ENCODE data around the gene RSPH10B2.
"Not testable (repeated sequence)": the region's sequence is repeated elsewhere in the genome, so short reads cannot be mapped to it uniquely, and the experiment has no call there.

The RSPH10B2 gene

GRCh38 chr7:6792113-6792872 lies 38.4 kb downstream of the RSPH10B2 start:
- DNase-seq (ENCODE audit: low spot score) = not testable (repeated sequence)

DNA sequence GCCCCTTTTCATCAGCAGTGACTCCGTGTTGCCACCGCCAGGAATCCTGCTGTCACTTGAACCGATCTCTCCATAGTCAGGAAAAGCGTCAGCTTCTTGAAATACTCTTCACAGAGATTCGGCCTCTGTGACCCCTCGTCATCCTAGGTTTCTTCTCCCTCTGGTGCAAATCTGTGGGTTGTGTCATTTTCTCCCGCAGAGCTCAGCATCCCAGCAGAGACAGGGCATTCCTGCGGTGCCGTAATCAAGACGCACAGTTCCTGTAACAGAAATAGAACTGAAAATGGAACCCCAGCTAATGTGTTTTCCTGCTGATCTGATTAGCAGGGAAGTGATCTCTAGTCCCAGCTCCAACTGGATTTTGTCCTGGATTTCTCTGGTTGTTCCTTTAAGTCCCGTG lies 40.4 kb downstream of the RSPH10B2 start:
- not testable (repeated sequence) for DNase-seq (ENCODE audit: low spot score)

GRCh38 chr7:6797218-6797617 lies 43.3 kb downstream of the RSPH10B2 start:
- DNase-seq (ENCODE audit: low spot score) = not testable (repeated sequence)

DNA sequence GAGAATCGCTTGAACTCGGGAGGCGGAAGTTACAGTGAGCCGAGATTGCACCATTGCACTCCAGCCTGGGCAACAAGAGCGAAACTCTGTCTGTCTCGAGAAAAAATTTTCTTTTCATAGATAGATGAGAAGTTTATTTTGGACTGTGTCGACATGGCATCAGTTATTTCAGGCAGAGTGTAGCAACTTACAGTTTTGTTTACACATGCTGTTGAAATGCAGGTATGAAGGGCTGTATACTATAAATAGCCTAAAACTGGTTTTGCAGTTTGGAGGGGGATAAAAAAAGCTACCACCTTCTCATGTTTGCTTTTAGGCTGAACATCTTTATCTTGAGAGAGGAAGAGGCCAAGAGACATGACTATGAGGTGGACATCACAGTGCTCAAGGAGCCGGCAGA lies 44.1 kb downstream of the RSPH10B2 start:
- not testable (repeated sequence) for DNase-seq (ENCODE audit: low spot score)

DNA sequence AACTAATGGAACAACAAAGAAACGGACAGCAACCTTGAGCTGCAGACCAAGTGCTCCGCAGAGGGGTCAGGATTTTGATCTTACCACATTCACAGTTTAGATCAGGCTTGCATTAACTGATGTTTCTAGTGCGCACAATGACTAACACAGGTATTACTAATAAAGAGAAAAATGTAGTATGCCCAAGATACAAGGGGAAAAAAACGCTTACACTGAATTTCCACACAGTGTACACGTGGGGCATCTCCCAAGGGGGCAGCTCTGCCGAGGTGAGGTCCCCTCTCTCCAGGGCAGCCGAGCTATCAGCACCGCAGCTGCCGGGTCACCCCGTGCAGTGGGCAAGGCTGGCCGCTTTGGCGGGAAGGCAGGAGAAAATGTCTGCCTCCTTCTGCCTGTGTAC lies 46.0 kb downstream of the RSPH10B2 start:
- DNase-seq (ENCODE audit: low spot score) = not testable (repeated sequence)

DNA sequence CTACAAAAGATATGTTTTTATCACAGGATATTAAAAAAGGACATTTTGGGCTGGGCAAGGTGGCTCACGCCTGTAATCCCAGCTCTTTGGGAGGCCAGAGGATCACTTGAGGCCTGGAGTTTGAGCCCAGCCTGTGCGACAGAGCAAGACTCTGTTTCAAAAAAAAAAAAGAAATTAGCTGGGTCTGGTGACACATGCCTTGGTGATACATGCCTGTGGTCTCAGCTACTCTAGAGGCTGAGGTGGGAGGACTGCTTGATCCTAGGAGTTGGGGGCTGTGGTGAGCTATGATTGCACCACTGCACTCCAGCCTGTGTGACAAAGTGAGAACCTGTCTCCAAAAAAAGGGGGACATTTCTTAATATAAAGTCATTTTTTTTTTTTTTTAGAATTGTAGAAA lies 46.4 kb downstream of the RSPH10B2 start:
- DNase-seq (ENCODE audit: low spot score) = not testable (repeated sequence)

DNA sequence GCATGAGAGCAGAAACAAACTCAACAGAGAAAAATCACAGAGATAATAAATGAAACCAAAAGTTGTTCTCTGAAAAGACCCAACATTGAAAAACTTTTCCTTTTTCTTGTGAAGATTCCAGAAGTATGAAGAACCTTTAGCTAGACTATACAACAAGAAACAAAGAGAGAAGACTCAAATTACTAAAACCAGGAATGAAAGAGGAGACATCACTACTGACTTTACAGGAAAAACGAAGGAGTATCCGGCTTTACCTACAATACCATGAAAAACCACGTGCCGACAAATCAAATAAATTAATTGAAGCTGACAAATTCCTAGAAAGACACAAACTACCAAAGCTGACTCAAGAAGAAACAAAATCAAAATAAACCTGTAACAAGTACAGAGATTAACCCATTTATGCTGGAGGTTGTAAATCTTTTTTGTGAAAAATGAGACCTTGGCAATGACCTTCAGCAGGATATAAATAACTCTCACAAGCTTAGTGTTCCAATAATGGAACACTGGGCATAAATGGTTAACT lies 53.6 kb downstream of the RSPH10B2 start:
- DNase-seq (ENCODE audit: low spot score) = not testable (repeated sequence)

- DNase-seq (ENCODE audit: low spot score) = not testable (repeated sequence)
Observed at GRCh38 chr7:6807959-6808358, 54.1 kb downstream of the RSPH10B2 start.

- not testable (repeated sequence) for DNase-seq (ENCODE audit: low spot score)
Observed at GRCh38 chr7:6813011-6813410, 59.1 kb downstream of the RSPH10B2 start.

DNA sequence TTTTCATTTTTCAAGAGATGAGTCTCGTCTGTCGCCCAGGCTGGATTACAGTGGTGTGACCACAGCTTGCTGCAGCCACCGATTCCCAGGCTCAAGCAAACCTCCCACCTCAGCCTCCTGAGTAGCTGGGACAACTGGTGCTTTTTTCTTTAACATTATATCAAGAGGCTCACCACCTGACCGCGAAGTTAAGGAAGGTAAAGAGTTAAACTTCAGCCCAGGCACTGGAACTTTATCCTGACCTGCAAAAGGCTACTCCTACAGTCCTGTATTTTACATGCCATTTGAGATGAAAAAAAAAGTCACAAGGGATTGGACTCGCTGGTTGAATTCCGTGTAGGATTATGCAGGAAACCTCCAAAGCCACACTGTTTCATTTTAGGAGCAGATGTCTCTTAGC lies 61.6 kb downstream of the RSPH10B2 start:
- DNase-seq (ENCODE audit: low spot score) = not testable (repeated sequence)

DNA sequence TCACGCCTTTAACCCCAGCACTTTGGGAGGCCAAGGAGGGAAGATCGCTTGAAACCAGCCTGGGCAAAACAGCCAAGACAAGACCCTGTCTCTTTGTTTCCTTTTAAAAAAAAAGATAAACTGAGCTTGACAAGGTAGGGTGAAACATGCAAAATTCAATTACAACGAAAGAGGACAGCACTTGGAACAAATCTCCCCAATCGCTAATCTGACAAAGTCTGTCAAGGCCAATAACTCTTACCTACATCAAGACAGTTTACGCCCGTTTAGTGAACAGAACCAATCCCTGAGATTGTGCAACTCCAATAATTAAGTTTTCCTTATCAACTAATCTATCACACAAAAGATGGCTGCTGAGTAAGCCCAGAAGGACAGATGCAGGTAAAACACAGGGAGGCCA lies 67.7 kb downstream of the RSPH10B2 start:
- DNase-seq (ENCODE audit: low spot score) = not testable (repeated sequence)

DNA sequence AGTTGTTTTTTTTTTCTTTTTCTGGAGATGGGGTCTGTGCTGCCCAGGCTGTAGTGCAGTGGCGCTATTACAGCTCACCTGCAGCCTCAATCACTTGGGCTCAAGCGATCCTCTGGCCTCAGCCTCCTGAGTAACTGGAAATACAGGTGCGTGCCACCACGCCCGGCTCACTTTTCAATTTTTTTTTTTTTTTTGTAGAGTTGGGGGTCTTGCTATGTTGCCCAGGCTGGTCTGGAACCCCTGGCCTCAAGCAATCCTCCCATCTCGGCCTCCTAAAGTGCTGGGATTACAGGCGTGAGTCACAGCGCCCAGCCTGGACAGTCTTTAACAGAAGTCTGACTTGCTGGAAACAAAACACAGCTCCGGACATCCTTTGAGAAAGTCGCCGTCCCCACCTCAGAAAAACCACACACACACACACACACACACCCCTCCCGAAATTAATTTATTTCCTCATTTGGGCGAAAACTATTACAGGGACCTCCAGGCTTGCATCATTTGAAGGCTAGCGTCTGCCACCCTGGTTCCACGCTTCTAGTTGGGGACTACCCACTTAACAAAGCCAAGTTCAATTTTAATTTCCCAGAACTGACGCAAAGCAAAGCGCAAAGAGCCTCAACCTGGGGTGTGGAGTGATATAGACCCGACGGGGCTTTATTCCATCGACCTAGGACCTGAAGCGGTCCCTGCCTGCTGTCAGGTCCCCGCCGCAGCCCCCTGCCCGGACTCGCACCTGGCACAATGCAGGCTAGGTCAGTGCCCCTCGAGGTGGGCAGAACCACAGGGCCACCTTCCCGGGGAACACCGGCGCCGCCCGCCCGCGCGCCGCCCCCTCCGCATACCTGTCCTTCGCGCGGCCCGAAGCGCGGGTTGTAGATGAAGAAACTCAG lies 71.6 kb downstream of the RSPH10B2 start:
- not testable (repeated sequence) for DNase-seq (ENCODE audit: low spot score)

DNA sequence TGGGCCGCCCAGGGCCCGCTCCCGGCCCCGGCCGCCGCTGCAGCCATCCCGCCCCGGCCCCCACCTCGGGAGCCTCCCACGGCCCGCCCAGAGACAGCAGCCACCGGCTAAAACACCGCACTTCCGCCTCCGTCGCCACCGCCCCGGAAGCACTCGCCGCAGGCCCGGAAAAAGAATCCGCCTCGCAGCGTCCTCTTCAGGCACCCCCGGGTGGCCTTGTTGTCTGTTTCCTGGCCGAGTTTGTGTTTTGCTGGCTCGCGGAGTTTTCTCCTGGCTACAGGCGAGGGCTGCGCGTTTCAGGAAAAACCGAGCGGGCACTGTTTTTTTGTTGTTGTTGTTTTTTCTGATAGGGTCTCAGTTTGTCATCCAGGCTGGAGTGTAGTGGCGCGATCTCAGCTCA lies 72.2 kb downstream of the RSPH10B2 start, which contains the start of gene CCZ1B:
TSS of gene CCZ1B (minus strand) at position 125 of the 400 bp plus-strand sequence. CDS start at position 47, 78 bp downstream.
- not testable (repeated sequence) for DNase-seq (ENCODE audit: low spot score)

GRCh38 chr7:6827180-6827579 lies 73.3 kb downstream of the RSPH10B2 start:
- not testable (repeated sequence) for DNase-seq (ENCODE audit: low spot score)

GRCh38 chr7:6829616-6830015 lies 75.7 kb downstream of the RSPH10B2 start:
- DNase-seq (ENCODE audit: low spot score) = not testable (repeated sequence)

DNA sequence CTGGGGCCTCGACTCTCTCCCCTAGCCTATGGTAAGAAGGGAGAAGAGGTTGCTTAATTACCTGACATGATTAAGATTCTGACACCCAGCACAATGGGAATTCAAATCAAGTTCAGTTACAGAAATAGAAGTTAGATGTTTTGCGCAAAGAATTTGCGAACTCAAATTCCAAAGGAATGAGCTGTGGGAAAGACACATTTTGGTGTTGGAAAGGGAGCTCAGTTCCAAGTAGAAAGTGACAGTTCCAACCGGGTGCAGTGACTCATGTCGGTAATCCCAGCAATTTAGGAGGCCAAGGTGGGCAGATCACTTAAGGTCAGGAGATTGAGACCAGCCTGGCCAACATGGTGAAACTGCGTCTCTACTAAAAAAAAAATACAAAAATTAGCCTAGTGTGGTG lies 76.1 kb downstream of the RSPH10B2 start:
- DNase-seq (ENCODE audit: low spot score) = not testable (repeated sequence)

GRCh38 chr7:6831018-6831725 lies 77.3 kb downstream of the RSPH10B2 start:
- no peak for DNase-seq (ENCODE audit: low spot score)

- no peak for DNase-seq (ENCODE audit: low spot score)
Observed at GRCh38 chr7:6833636-6834035, 79.7 kb downstream of the RSPH10B2 start.

DNA sequence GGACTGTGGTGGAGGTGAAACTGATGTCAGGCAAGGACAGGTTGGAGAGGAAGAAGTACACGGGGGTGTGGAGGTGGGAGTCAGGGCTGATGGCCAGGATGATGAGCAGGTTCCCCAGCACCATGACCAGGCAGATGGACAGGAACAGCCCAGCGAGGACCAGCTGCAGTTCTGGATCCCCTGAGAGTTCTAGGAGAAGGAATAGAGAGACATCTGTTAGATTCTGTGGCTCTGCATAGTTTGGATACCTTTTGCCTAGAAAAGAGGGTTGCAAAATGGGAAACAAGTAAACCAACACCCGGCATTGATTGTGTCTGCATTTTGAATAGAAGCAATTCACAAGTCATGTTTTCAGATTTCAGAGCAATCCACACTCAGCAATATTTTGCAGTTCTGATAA lies 81.6 kb downstream of the RSPH10B2 start:
- DNase-seq (ENCODE audit: low spot score) = not testable (repeated sequence)

GRCh38 chr7:6837081-6837480 lies 83.2 kb downstream of the RSPH10B2 start:
- DNase-seq (ENCODE audit: low spot score) = not testable (repeated sequence)

DNA sequence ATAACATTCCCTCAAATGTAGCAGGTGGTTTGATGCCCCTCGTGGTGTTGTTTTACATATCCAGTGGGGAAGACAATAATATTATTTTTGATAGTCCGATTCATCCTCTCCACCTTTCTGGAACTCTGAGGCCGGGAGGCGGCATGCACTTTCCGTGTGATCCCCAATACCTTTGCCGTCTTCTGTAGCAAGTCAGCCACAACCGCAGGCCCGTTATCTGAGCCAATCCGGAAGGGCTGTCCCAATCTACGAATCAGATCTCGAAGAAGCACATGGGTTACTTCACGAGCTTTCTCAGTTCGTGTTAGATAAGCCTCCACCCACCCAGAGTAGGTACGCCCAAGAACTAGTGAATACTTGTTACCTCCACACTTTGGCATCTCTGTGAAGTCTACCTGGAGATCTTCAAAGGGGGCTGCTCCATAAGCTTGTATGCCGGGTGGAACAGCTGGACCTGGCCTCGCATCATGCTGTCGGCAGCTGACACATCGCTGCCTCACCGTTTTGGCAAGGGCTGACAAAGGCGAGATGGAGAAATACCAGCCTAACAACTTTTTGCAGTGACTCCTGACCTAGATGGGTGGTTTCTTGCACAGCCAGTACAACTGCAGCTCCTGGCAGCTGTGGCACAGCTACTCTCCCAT lies 88.5 kb downstream of the RSPH10B2 start:
- not testable (repeated sequence) for DNase-seq (ENCODE audit: low spot score)
